Measurements from ENCODE around the gene RIPK3. TPM values are rescaled to one million over a fixed set of nuclear protein-coding genes. Genes with fewer than 3 reads are reported as not detected.
"Not testable (repeated sequence)": the region's sequence is repeated elsewhere in the genome, so short reads cannot be mapped to it uniquely, and the experiment has no call there.

Gene RIPK3
- total and polyA plus RNA-seq, 9 donors = 0.61 to 3.2 (median 1.5) TPM

DNA sequence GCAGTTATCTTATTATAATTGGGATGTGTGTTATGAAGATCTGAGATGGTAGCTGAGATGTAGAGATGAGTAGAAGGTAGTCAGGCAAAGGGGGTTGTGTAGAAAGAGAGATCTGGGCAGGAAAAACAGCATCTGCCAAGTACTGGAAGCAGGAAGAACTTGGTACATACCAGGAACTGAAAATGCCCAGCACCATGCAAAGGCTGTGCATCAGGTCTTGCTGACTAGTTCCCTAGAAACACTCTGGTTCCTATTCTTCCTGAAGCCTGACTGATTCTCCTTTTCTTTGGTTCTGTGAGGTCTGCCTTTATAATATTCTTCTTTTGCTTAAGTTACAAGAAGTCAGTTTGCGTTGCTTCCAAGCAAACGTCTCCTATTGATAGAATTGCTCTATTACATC, 21.5 kb upstream of the RIPK3 start:
- H3K27me3 ChIP-seq = no peaks in the 10 kb centered on the region
- H3K4me1 ChIP-seq (ENCODE audit: insufficient read depth) = no peaks in the 10 kb centered on the region
- TF ChIP-seq, protein P1, sequence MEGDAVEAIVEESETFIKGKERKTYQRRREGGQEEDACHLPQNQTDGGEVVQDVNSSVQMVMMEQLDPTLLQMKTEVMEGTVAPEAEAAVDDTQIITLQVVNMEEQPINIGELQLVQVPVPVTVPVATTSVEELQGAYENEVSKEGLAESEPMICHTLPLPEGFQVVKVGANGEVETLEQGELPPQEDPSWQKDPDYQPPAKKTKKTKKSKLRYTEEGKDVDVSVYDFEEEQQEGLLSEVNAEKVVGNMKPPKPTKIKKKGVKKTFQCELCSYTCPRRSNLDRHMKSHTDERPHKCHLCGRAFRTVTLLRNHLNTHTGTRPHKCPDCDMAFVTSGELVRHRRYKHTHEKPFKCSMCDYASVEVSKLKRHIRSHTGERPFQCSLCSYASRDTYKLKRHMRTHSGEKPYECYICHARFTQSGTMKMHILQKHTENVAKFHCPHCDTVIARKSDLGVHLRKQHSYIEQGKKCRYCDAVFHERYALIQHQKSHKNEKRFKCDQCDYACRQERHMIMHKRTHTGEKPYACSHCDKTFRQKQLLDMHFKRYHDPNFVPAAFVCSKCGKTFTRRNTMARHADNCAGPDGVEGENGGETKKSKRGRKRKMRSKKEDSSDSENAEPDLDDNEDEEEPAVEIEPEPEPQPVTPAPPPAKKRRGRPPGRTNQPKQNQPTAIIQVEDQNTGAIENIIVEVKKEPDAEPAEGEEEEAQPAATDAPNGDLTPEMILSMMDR (IDR thresholded peaks at IDR 0.05) = no peak
- no peak for TF ChIP-seq POLR2A (IDR thresholded peaks at IDR 0.05)
- TF ChIP-seq EP300 (IDR thresholded peaks at IDR 0.05) = no peak
- intact Hi-C loops (cut with DNase I) = loop anchor here in 2 of 4 donors (5.0 to 10.0 kb wide), 2 partner anchors 34 to 217 kb away; partner anchors contain the start of genes EMC9 (in 1 of the 2), PSME2 (in 1 of the 2) and RNF31 (in 1 of the 2)
- DNase-seq = no peak
- WGBS, 3 donors = 50 to 58% (median 57%) methylated on average over 2 of the region's 2 CpGs
- no peak overlapping the region for H3K4me3 ChIP-seq
- H3K36me3 ChIP-seq = no peaks in the 10 kb centered on the region
- H3K27ac ChIP-seq = no peak overlapping the region
- H3K9me3 ChIP-seq = no peaks in the 10 kb centered on the region

- WGBS, 3 donors = 92 to 97% (median 96%) methylated on average over 3 of the region's 3 CpGs
- Histone ChIP-seq H3K9me3 (no peaks in the 10 kb centered on the region), H3K27ac (no peak overlapping the region), H3K4me3 (no peak overlapping the region), H3K27me3 (no peaks in the 10 kb centered on the region), H3K4me1 (ENCODE audit: insufficient read depth) (no peaks in the 10 kb centered on the region), H3K36me3 (no peaks in the 10 kb centered on the region)
- DNase-seq = no peak
- TF ChIP-seq POLR2A (IDR thresholded peaks at IDR 0.05) (no peak), EP300 (IDR thresholded peaks at IDR 0.05) (no peak)
- TF ChIP-seq, protein P1 (IDR thresholded peaks at IDR 0.05) = no peak
- intact Hi-C loops (cut with DNase I) = loop anchor here in 2 of 4 donors (5.0 to 10.0 kb wide), 2 partner anchors 33 to 215 kb away; partner anchors contain the start of genes EMC9 (in 1 of the 2), PSME2 (in 1 of the 2) and RNF31 (in 1 of the 2)
Observed at GRCh38 chr14:24360281-24360680, 20.5 kb upstream of the RIPK3 start.

DNA sequence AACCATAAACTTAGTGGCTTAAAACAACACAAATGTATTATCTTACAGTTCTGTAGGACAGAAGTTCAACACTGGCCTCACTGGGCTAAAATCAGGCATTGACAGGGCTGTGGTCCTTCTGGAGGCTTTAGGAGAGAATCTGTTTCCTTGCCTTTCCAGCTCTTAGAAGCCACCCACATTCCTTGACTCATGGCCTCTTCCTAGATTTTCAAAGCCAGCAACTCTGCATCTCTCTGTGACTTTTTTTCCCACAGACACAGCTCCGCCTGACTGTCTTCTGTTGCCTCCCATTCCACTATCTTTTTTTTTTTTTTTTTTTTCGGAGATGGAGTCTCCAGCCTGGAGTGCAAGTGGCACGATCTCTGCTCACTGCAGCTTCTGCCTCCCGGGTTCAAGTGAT, 16.4 kb upstream of the RIPK3 start:
- Histone ChIP-seq H3K27ac (no peak overlapping the region), H3K36me3 (no peaks in the 10 kb centered on the region), H3K27me3 (no peaks in the 10 kb centered on the region), H3K4me3 (no peak overlapping the region), H3K4me1 (ENCODE audit: insufficient read depth) (no peaks in the 10 kb centered on the region), H3K9me3 (no peaks in the 10 kb centered on the region)
- intact Hi-C loops (cut with DNase I) = no loop called here
- no peak for DNase-seq
- WGBS, 3 donors = 76 to 89% (median 88%) methylated on average over 4 of the region's 4 CpGs
- TF ChIP-seq, protein P1 (IDR thresholded peaks at IDR 0.05) = no peak
- no peak for TF ChIP-seq EP300 (IDR thresholded peaks at IDR 0.05)
- no peak for TF ChIP-seq POLR2A (IDR thresholded peaks at IDR 0.05)

DNA sequence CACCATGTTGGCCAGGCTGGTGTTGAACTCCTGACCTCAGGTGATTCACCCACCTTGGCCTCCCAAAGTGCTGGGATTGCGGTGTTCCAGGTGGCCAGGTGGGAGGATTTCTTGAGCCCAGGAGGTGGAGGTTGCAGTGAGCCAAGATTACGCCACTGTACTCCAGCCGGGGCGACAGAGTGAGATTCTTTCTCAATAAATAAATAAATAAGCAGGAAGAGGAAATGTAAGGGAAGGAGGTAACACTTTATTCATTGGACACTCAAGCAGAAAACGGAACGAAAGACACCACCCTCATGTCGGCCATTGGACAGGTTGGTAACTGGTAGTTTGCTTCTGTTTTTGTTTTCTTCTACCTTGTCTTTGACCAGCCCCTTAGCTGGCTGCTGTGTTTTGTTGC, 15.2 kb upstream of the RIPK3 start:
- Histone ChIP-seq H3K27ac (no peak overlapping the region), H3K9me3 (no peaks in the 10 kb centered on the region), H3K4me1 (ENCODE audit: insufficient read depth) (no peaks in the 10 kb centered on the region), H3K27me3 (no peaks in the 10 kb centered on the region), H3K36me3 (no peaks in the 10 kb centered on the region), H3K4me3 (no peak overlapping the region)
- TF ChIP-seq EP300 (IDR thresholded peaks at IDR 0.05) (no peak), POLR2A (IDR thresholded peaks at IDR 0.05) (no peak)
- TF ChIP-seq, protein P1 (IDR thresholded peaks at IDR 0.05) = no peak
- intact Hi-C loops (cut with DNase I) = no loop called here
- 83 to 87% (median 87%) methylated on average over 7 of the region's 7 CpGs for WGBS, 3 donors
- no peak for DNase-seq

GRCh38 chr14:24354482-24354825, 14.7 kb upstream of the RIPK3 start:
- not testable (repeated sequence) for H3K27ac ChIP-seq, H3K36me3 ChIP-seq
- WGBS, 3 donors = 67 to 71% (median 70%) methylated on average over 3 of the region's 3 CpGs

More at GRCh38 chr14:24354482-24354825, 14.7 kb upstream of the RIPK3 start:
- H3K4me3 ChIP-seq; H3K27me3 ChIP-seq; DNase-seq; H3K4me1 ChIP-seq (ENCODE audit: insufficient read depth); H3K9me3 ChIP-seq; intact Hi-C loops (cut with DNase I): not testable (repeated sequence)

Data from ovary (tissue), 9 donors.